ENCODE results near the gene ARX. TPM values are rescaled to one million over a fixed set of nuclear protein-coding genes. Genes with fewer than 3 reads are reported as not detected.

Gene ARX
- total RNA-seq, 1 donor from 2014 or later: not detected

DNA sequence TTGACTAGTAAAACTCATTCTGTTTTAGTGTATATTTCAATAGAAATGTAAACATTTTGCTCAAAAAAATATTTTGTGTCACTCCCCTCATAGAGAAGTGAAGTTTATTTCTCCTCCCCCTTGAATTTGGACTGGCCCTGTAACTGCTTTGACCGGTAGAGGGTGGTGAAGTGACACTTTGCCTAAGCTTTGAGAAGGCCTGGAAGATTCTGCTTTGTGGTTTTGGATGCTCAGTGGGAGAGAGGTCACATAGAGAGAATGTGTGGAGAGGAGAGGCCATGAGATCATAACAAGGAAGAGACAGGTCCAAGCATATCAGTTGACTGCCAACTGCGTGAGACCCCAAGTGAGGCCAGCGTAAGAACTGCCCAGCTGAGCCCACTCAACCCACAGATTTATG is 19.1 kb upstream of the ARX start:
- Mint-ChIP-seq H3K9me3 (ENCODE audit: unreplicated experiment) (peaks cover 2% of the 10 kb centered on the region), H3K4me1 (ENCODE audit: low read depth, unreplicated experiment) (no peaks in the 10 kb centered on the region), H3K4me3 (ENCODE audit: unreplicated experiment) (no peak overlapping the region), H3K36me3 (ENCODE audit: low read depth, unreplicated experiment) (no peaks in the 10 kb centered on the region), H3K27ac (ENCODE audit: unreplicated experiment) (no peak overlapping the region), H3K27me3 (ENCODE audit: low read depth, unreplicated experiment) (no peaks in the 10 kb centered on the region)
- Histone ChIP-seq H3K27ac (ENCODE audit: low read depth, low read length) (no peak overlapping the region), H3K36me3 (ENCODE audit: insufficient read depth, low read length) (no peaks in the 10 kb centered on the region), H3K4me2 (ENCODE audit: low read length) (no peak overlapping the region), H3K4me3 (ENCODE audit: insufficient read depth, low read depth, low read length) (no peak overlapping the region), H3K79me2 (ENCODE audit: insufficient read depth, low read length) (no peaks in the 10 kb centered on the region), H3K27me3 (ENCODE audit: insufficient read depth, low read length) (no peaks in the 10 kb centered on the region), H3K4me1 (ENCODE audit: insufficient read depth, low read length) (no peaks in the 10 kb centered on the region), H3K9ac (ENCODE audit: low read length) (no peak overlapping the region), H3K9me3 (ENCODE audit: insufficient read depth, low read depth, low read length) (no peaks in the 10 kb centered on the region), H4K20me1 (ENCODE audit: insufficient read depth, low read length) (no peaks in the 10 kb centered on the region), H2AFZ (ENCODE audit: low read depth, low read length) (no peak overlapping the region)
- peak; percentile 68 for FAIRE-seq
- TF ChIP-seq EZH2 (IDR thresholded peaks at IDR 0.05; ENCODE audit: insufficient read depth, low read length): no peak
- TF ChIP-seq, protein P1, sequence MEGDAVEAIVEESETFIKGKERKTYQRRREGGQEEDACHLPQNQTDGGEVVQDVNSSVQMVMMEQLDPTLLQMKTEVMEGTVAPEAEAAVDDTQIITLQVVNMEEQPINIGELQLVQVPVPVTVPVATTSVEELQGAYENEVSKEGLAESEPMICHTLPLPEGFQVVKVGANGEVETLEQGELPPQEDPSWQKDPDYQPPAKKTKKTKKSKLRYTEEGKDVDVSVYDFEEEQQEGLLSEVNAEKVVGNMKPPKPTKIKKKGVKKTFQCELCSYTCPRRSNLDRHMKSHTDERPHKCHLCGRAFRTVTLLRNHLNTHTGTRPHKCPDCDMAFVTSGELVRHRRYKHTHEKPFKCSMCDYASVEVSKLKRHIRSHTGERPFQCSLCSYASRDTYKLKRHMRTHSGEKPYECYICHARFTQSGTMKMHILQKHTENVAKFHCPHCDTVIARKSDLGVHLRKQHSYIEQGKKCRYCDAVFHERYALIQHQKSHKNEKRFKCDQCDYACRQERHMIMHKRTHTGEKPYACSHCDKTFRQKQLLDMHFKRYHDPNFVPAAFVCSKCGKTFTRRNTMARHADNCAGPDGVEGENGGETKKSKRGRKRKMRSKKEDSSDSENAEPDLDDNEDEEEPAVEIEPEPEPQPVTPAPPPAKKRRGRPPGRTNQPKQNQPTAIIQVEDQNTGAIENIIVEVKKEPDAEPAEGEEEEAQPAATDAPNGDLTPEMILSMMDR (IDR thresholded peaks at IDR 0.05; ENCODE audit: insufficient read depth, low read depth, low read length): no peak
- no peak for DNase-seq (ENCODE audit: low read depth)

DNA sequence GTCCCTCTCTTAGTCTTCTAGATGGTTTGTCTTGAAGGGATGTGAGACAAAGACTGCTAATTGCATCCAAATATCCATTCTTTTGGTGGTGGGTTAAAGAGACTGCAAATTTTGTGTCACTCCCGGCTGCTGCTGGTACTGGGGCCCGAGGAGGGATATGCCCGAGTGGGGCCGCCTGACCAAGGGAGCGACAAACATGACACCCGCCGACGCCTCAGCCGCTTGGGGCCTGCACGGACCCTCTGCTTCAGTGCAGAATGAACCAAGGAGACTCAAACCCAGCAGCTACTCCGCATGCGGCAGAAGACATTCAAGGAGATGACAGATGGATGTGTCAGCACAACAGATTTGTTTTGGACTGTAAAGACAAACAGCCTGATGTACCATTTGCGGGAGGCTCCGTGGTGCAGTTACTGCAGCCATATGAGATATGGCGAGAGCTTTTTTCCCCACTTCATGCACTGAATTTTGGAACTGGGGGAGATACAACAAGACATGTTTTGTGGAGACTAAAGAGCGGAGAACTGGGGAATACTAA is 13.6 kb upstream of the ARX start:
- H3K36me3 ChIP-seq (ENCODE audit: insufficient read depth, low read length): no peaks in the 10 kb centered on the region
- no peaks in the 10 kb centered on the region for H3K36me3 Mint-ChIP-seq (ENCODE audit: low read depth, unreplicated experiment)
- H3K27me3 Mint-ChIP-seq (ENCODE audit: low read depth, unreplicated experiment): peaks cover 5% of the 10 kb centered on the region
- peaks cover 5% of the 10 kb centered on the region for H3K4me1 Mint-ChIP-seq (ENCODE audit: low read depth, unreplicated experiment)
- H3K27ac ChIP-seq (ENCODE audit: low read depth, low read length): no peak overlapping the region
- no peak for TF ChIP-seq EZH2 (IDR thresholded peaks at IDR 0.05; ENCODE audit: insufficient read depth, low read length)
- TF ChIP-seq, protein P1 (IDR thresholded peaks at IDR 0.05; ENCODE audit: insufficient read depth, low read depth, low read length): no peak
- no peaks in the 10 kb centered on the region for H3K79me2 ChIP-seq (ENCODE audit: insufficient read depth, low read length)
- H3K27me3 ChIP-seq (ENCODE audit: insufficient read depth, low read length): peaks cover 5% of the 10 kb centered on the region
- no peaks in the 10 kb centered on the region for H3K9me3 ChIP-seq (ENCODE audit: insufficient read depth, low read depth, low read length)
- H4K20me1 ChIP-seq (ENCODE audit: insufficient read depth, low read length): no peaks in the 10 kb centered on the region
- no peak overlapping the region for H2AFZ ChIP-seq (ENCODE audit: low read depth, low read length)
- no peak overlapping the region for H3K9ac ChIP-seq (ENCODE audit: low read length)
- no peak overlapping the region for H3K4me3 Mint-ChIP-seq (ENCODE audit: unreplicated experiment)
- DNase-seq (ENCODE audit: low read depth): no peak
- H3K4me3 ChIP-seq (ENCODE audit: insufficient read depth, low read depth, low read length): no peak overlapping the region
- FAIRE-seq: no peak
- H3K9me3 Mint-ChIP-seq (ENCODE audit: unreplicated experiment): no peaks in the 10 kb centered on the region
- peak overlapping the region; percentile 46 for H3K4me2 ChIP-seq (ENCODE audit: low read length)
- no peak overlapping the region for H3K27ac Mint-ChIP-seq (ENCODE audit: unreplicated experiment)
- no peaks in the 10 kb centered on the region for H3K4me1 ChIP-seq (ENCODE audit: insufficient read depth, low read length)

DNA sequence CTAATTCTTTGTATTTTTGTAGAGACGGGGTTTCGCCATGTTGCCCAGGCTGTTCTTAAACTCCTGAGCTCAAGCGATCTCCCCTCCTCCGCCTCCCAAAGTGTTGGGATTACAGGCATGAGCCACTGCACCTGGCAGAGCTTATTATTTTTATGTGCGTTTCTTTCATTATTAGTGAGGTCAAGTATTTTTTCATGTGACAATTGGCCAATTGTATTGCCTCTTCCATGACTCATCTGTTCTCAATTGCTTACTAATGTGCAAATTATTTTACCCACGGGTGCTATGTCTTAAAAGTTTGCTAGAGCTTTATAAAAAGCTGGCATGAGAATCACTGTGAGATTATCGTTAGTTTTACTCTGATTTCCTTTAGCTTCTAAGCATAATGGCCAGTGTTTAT is 13.0 kb upstream of the ARX start:
- Histone ChIP-seq H2AFZ (ENCODE audit: low read depth, low read length) (no peak overlapping the region), H3K27me3 (ENCODE audit: insufficient read depth, low read length) (peaks cover 8% of the 10 kb centered on the region), H3K9ac (ENCODE audit: low read length) (no peak overlapping the region), H3K4me3 (ENCODE audit: insufficient read depth, low read depth, low read length) (no peak overlapping the region), H3K4me1 (ENCODE audit: insufficient read depth, low read length) (no peaks in the 10 kb centered on the region), H3K9me3 (ENCODE audit: insufficient read depth, low read depth, low read length) (no peaks in the 10 kb centered on the region), H3K79me2 (ENCODE audit: insufficient read depth, low read length) (no peaks in the 10 kb centered on the region), H3K4me2 (ENCODE audit: low read length) (peak overlapping the region; percentile 46), H3K27ac (ENCODE audit: low read depth, low read length) (no peak overlapping the region), H3K36me3 (ENCODE audit: insufficient read depth, low read length) (no peaks in the 10 kb centered on the region), H4K20me1 (ENCODE audit: insufficient read depth, low read length) (no peaks in the 10 kb centered on the region)
- FAIRE-seq: peak; percentile 77
- no peak overlapping the region for H3K4me3 Mint-ChIP-seq (ENCODE audit: unreplicated experiment)
- H3K4me1 Mint-ChIP-seq (ENCODE audit: low read depth, unreplicated experiment): peaks cover 5% of the 10 kb centered on the region
- H3K36me3 Mint-ChIP-seq (ENCODE audit: low read depth, unreplicated experiment): no peaks in the 10 kb centered on the region
- H3K27me3 Mint-ChIP-seq (ENCODE audit: low read depth, unreplicated experiment): peaks cover 12% of the 10 kb centered on the region
- DNase-seq (ENCODE audit: low read depth): peak; percentile 61
- no peak overlapping the region for H3K27ac Mint-ChIP-seq (ENCODE audit: unreplicated experiment)
- no peaks in the 10 kb centered on the region for H3K9me3 Mint-ChIP-seq (ENCODE audit: unreplicated experiment)
- TF ChIP-seq, protein P1 (IDR thresholded peaks at IDR 0.05; ENCODE audit: insufficient read depth, low read depth, low read length): no peak
- TF ChIP-seq EZH2 (IDR thresholded peaks at IDR 0.05; ENCODE audit: insufficient read depth, low read length): no peak
